D341Med (cell line): ENCODE measurements around the gene RUVBL2.
A peak's percentile ranks its signal among the peaks of the same experiment; 100 is the strongest.
"Not testable (repeated sequence)": the region's sequence is repeated elsewhere in the genome, so short reads cannot be mapped to it uniquely, and the experiment has no call there.

Experiments
- DNase-seq: peaks from one replicate; pipeline ENCODE4 v3.0.0; 2012; ENCODE audit warnings: low spot score

The RUVBL2 gene

DNA sequence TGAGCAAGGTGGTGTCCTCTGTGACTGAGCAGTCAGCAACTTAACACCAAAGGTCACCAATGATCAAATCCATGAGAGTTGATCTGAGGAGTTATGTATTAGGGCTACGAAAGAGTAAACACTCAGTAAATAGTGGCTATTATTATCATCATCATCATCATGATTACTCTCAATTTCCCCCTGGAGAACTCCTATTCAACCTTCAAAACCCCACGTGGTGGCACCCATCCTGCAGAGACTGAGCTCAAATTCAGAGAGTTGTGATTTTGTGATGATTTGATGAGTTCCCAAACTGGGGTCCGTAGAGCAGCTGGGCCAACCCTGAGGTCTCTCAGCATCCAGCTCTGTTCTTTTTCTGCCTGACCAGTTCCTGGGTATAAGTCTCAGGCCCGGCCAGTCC, 56.1 kb downstream of the RUVBL2 start:
- DNase-seq = not testable (repeated sequence)

DNA sequence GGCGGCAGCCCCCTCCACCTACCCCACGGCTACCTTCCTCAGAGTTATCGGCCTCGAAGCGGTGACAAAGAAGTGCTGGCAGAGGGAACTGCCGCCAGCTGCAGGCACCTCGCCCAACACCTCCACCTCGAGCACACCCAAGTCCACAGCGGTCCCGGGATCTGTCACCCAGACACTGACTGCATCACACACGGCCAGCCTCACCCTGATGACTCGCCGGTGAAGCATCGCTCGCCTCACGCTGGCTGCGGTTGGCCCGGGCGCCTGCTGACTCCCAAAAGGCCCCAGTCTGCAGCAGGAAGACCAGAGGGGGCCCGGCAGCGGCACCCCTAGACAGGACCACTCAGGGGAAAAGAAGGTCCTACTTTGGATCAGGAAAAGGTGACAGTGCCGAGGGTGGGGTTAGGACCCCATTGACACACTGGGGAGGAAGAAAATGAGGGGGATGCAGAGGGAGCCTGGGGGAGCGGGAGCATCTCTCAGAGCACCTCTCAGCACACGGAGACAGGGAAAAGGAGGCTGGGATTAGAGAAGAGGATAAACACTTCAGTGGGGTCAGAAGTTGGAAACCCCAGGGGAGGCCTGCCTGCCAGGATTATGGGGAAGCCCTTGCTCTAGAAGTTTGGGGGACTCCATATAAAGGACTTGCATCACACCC, 56.8 kb downstream of the RUVBL2 start:
- not testable (repeated sequence) for DNase-seq

DNA sequence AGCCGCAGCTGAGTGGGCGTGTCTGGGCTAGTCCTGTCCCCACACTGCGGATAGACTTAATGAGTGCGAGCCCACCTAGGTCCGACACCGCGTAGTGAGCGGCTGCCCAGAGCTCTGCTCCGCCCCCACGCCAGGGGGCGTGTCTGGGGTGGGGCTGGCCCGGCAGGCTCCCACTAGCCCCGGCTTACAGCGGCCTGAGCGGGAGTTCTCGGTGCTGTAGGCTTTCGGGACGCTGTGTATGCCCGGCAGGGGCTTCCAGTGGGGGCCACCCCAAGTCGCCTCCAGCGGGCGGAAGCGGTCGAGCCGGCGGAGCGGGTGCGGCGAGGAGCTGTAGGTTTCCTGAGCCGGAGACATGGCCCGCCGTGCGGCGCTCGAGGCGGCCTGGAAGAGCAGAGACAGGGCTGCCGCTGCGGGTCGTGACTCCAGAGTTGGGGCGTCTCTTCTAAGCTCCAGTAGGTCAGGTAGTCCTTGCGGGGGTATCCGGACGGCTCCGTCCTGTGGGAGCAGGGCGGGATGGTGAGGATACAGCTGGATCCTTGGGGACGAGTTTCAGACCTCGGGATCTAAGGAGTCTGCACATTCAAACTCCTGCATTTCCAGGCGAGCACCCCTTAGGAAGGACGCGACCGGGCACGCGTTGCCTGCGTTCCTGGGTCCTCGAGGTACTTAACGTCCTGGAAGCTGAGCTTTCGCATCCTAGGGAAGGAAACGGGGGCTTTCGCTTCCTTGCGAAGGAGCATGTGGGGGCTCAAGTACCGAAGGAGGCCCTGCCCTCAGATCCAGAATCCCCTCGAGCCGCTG, 62.6 kb downstream of the RUVBL2 start:
- DNase-seq = peak; percentile 82

DNA sequence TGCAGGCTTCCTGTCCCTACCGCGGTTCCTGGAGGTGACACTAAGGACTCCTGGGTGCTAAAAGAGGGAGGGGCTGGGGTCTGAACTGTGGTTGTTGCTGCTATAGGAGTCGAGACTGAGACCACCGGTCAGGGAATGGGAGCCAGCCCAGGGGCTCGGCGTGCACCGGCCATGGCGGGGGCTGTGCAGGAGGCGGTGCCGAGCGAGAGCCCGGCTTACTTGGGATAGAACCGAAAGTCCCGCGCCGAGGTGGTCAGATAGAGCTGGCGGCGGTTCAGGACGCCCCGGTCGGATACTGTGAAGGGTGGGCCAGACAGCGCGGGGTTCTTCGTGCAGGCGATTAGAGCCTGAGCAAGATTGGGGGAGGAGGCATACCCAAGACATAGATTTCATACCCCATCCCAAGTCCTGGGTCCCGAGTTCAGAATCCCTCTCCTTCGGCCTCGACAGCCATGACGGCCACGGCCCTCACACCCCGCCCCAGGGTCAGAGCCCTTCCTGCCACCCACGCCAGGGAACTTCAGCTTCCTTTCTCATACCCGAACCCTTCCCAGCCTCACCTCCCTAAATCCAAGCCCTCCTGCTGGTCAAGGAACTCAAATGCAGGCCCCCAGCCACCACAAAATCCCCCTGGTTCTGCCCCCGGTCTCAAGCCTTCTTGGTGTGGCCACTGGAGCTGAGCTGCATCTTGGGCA, 63.4 kb downstream of the RUVBL2 start:
- DNase-seq = not testable (repeated sequence)

DNA sequence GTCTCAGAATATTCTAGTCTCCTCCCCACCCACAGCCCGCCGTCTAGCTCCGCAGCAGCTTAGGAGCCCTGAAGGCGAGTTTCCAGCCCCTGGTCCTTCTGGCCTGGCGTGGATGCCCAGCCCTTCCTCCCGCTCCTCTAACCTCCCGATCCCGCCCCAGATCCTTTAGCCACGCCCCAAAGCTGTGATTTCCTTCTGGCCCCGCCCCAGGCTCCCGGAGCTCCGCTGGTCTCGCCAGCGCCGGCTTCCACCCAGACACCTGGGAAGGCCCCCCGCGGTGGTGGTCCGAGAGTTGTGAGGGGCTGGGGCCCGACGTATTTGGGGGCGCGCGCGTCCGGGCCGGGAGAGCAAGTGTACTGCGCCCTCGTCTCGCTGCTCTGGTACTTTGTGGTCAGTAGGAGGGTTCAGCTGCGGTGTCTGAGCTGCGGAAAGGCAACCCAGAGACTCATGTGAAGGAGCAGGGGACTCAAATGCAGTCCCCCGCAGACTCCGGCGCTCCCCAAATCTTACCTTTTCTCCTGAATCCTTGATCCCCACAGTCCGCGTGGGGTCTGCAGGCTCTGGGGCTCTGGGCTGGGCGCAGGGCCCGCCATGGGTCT, 64.0 kb downstream of the RUVBL2 start, which contains the start of gene CGB7:
TSS of gene CGB7 (minus strand) at position 114 of the 599 bp plus-strand sequence. CDS start 2,374 bp downstream, outside the sequence.
- peak; percentile 62 for DNase-seq

DNA sequence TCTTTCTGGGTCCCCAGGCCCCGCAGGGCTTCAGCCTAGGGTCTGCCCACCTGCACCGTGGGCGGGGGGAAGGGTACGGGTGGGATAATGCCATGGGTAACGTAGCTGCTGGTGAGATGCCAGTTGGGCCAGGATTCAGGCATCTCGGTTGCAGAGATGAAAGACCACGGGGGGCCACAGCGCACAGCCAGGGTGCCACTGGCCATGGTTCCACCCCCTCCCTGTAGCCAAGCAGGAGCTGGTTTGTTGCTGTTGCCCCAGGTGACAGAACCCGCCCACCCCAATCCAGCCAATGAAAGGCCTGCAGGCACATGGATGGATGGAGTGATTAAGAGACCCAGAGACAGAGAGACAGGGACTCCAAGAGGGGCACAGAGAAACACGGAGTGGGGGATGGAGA, 64.9 kb downstream of the RUVBL2 start:
- DNase-seq = peak; percentile 40

DNA sequence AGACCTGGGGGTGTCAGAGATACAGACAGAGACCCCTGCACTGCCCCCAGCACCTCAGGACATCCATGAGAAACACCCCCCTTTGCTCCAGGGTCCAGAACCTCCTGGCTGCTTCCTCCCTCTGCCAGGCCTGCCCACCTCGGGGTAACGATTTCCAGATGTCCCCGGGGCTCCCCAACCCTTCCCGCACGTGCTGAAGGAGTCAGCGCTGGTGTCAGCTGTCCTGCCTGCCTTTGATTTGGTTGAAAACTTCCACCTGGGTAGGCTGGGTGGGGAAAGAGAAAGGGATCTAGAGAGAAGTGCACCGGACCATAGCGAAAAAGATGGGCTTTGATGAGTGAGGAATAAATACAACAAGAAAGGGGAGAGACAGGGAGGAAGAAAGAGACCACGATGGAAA, 65.4 kb downstream of the RUVBL2 start:
- DNase-seq = no peak

DNA sequence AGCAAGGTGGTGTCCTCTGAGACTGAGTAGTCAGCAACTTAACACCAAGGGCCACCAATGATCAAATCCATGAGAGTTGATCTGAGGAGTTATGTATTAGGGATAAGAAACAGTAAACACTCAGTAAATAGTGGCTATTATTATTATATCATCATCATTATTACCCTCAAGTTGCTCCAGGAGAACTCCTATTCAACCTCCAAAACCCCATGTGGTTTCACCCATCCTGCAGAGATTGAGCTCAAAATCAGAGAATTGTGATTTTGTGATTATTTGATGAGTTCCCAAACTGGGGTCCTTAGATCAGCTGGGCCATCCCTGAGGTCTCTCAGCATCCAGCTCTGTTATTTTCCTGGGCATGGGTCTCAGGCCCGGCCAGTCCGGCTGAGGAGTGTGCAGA, 67.3 kb downstream of the RUVBL2 start:
- no peak for DNase-seq

DNA sequence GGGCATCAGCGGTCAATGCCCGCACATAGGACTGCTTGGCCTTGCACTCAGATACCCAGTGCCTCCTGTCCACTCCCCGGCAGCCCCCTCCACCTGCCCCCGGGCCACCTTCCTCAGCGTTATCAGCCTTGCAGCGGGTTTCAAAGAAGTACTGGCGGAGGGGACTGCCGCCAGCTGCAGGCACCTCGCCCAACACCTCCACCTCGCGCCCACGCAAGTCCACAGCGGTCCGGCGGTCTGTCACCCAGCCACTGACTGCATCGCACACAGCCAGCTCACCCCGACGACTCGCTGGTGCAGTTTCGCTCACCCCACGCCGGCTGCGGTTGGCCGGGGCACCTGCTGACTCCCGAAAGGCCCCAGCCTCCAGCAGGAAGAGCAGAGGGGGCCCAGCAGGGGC, 67.8 kb downstream of the RUVBL2 start:
- DNase-seq = no peak

DNA sequence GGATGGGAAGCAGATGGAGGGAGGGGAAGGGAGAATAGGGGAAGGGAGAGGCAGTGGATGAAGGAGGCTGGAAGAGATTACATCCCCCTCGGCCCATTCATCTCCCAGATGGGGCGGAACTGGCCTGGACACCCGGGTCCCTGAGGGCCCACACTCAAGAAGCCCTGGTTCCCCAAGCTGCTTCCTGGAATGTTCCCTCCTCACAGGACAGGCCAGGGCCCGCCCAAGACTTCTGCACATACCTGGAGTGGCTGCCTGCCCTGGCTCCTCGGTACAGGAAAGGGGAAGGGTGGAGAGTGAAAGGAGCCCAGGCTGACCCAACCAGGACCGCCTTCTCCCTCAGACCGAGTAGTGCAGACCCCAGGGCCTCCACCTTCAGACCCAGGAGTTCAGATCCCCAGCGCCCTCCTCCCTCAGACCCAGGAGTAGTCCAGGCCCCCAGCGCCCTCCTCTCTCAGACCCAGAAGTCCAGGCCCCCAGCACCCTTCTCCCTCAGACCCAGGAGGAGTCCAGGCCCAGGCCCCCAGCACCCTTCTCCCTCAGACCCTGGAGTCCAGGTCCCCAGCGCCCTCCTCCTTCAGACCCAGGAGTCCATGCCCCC, 70.4 kb downstream of the RUVBL2 start:
- peak; percentile 38 for DNase-seq

DNA sequence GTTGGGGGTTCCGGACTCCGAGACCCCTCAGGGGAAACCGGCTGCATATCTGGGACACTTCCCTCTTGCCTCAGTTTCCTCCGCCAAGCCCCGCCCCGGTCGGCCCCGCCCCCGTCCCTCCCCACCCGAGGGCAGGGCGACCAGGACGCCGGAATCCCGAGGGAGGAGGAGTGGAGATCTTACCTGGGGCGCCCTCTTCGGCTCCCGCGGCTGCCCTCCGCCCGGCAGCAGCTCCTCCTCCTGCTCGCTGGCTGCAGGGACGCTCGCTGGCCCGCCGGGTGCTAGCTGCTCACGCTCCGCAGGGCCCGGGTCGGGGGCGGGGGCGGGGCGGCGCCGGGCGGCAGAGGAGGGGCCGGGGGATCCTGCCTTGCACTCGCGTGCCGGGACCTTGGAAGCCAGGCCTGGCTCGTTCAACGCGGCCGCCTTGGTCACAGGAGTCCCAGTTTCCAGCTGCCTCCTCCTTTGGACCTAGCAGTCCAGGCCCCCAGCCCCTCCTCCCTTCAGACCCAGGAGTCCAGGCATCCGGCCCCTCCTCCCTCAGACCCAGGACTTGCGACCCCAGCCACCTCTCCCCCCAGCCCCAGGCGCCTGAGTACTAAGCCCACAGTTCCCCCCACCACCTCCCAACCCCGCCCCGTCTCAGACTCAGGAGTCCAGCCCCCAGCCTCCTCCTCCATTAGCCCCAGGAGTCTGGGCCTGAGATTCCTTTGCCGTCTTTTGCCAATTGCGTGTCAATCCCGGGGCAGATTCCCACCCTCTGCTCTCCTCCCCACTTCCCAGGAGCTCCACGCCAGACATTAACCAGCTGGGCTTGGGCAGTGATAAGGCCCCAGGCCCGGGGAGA, 71.3 kb downstream of the RUVBL2 start, which contains the start of gene NTF4:
TSS of gene NTF4 (minus strand) at position 51 of the 844 bp plus-strand sequence. CDS start 2,821 bp downstream, outside the sequence.
- peak; percentile 73 for DNase-seq
